LNCAP (cell line): ENCODE results near the gene HNMT.

Experiments used
- CTCF ChIP-seq: fragments of 450-650 bp; IDR thresholded peaks from 2 replicates; pipeline ENCODE4 v1.5.1; 2017; ENCODE audit warnings: mild to moderate bottlenecking

HNMT gene

GRCh38 chr2:137961602-137962001 lies 2.7 kb upstream of the HNMT start:
- no peak for TF ChIP-seq CTCF

DNA sequence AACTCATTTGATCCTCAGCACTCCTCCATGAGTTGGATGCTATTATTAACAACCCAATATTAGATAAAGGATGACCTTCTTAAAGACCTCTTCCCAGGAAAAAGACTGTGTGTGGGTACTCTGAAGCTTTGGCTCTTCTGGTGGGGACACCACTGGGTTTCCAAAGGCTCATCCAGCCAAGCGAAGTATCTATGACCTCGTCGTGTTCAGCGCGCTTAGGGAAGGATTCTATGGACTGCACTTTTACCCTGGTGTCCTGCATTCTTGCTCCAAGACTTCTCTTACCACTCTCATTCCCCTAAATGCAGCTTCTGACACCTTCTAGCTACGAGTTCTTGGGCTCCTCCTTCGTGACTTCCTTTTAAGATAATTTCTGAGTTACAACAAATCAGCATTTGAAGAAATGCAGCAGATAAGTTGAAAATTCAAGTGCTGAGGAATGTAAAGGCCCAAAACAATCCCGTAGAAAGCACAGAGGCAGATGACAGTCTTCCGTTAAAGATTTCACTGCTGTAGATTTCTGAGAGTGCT lies 673 bp upstream of the HNMT start:
- TF ChIP-seq CTCF: no peak

GRCh38 chr2:137964859-137965459 lies 686 bp downstream of the HNMT start:
- TF ChIP-seq CTCF: no peak

- TF ChIP-seq CTCF: no peak
These were observed 1.8 kb downstream of the HNMT start for GRCh38 chr2:137966043-137966442.

- no peak for TF ChIP-seq CTCF
These were observed 2.8 kb downstream of the HNMT start for GRCh38 chr2:137967042-137967441.

DNA sequence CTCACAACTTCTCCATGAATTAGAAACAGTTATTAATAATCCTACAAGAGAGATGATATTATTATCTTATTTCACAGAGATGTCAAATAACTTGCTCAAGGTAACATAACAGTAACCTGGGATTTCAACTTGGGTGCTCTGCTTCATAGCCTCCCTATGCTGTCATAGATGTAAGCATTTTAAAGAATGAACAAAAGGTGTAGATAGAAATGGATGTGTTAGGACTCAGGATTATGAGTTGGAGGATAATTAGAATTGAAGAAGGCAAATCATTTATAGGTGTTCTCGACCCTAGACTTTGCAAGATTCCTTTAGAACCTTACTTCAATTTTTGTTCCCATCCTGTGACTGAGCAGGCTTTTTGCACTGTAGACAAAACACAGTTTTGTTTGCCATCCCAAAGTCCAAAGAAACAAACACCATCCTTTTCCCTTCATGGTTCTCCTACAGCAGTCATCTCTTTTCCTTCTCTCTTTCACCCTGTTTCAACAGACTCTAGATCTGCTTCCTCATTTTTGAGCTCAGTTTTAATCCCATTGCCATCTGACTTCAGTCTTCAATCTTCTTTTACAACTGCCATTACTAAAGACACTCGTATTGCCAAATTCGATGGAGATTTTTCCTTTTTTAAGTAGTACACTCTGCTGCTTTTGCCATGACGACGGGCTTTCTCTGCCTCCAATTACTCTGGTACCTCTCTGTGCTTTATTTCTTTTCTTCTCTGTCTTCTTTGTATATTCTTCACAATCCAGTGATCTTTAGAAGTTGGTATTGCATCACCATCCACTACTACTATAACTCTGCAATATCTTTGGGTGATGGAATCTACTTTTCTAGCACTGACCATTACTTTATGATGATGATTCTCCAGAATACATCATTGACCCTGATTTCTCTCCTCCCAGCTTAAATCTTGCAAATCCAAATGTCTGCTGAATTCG lies 4.5 kb downstream of the HNMT start:
- no peak for TF ChIP-seq CTCF

- no peak for TF ChIP-seq CTCF
These were observed 5.1 kb downstream of the HNMT start for GRCh38 chr2:137969418-137969765.
